IMR-90 (cell line): ENCODE measurements around the gene COX10. TPM values are rescaled to one million over a fixed set of nuclear protein-coding genes. Genes with fewer than 3 reads are reported as not detected.

Experiments
- ATAC-seq: fragments of 200-7000 bp; cut with Tn5 transposase; 2 replicates; pipeline ENCODE4 v1.9.1; 2020; ENCODE audit warnings: low read depth, mild to moderate bottlenecking, moderate library complexity
- BruUV-seq: library from RNA; stranded (reverse); fragments of 400-500 nt; replicated peaks from 2 replicates; lab custom pipeline; 2021; lab: Mats Ljungman, UMichigan
- CTCF ChIA-PET: fragments of 300-600 bp; formaldehyde crosslinking; extraction: SDS; loops from one replicate; lab custom pipeline; 2021; ENCODE audit warnings: antibody characterized with exemption; lab: Yijun Ruan, JAX
- POLR2A ChIA-PET: fragments of 300-600 bp; sonication (Branson Sonifier 250); formaldehyde crosslinking; loops from one replicate; lab custom pipeline; 2022; ENCODE audit warnings: antibody characterized with exemption; ENCODE audit not compliant: unreplicated experiment; lab: Charles Lee
- DNase-seq: peaks from one replicate; pipeline ENCODE4 v3.0.0; 2013
- H2AFZ ChIP-seq: replicated peaks from 2 replicates; pipeline ENCODE3; 2013; ENCODE audit warnings: low read length, mild to moderate bottlenecking; ENCODE audit not compliant: poor library complexity
- H2AK5ac ChIP-seq: 2 replicates; pipeline ENCODE4 v1.6.1; 2013; ENCODE audit warnings: low read depth, low read length, inconsistent platforms
- H2AK9ac ChIP-seq: replicated peaks from 2 replicates; pipeline ENCODE3; 2013; ENCODE audit warnings: mild to moderate bottlenecking, low read depth, low read length, moderate library complexity; ENCODE audit not compliant: poor library complexity
- H2BK120ac ChIP-seq: 2 replicates; pipeline ENCODE4 v1.6.1; 2013; ENCODE audit warnings: low read depth, low read length, inconsistent platforms
- H2BK15ac ChIP-seq: 3 replicates; pipeline ENCODE4 v1.6.1; 2013; ENCODE audit warnings: low read depth, low read length, inconsistent platforms
- H2BK20ac ChIP-seq: 2 replicates; pipeline ENCODE4 v1.6.1; 2013; ENCODE audit warnings: low read depth, mild to moderate bottlenecking, inconsistent platforms, low read length, moderate library complexity
- H2BK5ac ChIP-seq: 2 replicates; pipeline ENCODE4 v1.6.1; 2013; ENCODE audit warnings: mild to moderate bottlenecking, low read depth, low read length, inconsistent platforms; ENCODE audit not compliant: poor library complexity, severe bottlenecking
- H3K14ac ChIP-seq: replicated peaks from 2 replicates; pipeline ENCODE4 v1.6.1; 2013; ENCODE audit warnings: low read depth, low read length, inconsistent platforms
- H3K18ac ChIP-seq: 2 replicates; pipeline ENCODE4 v1.6.1; 2013; ENCODE audit warnings: low read depth, low read length, control low read depth
- H3K23ac ChIP-seq: 2 replicates; pipeline ENCODE4 v1.6.1; 2013; ENCODE audit warnings: low read depth, low read length, inconsistent platforms
- H3K27ac ChIP-seq: 2 replicates; pipeline ENCODE4 v1.5.1; 2013; ENCODE audit warnings: mild to moderate bottlenecking, control low read depth, low read length; ENCODE audit not compliant: insufficient read depth
- H3K27me3 ChIP-seq: 2 replicates; pipeline ENCODE4 v1.6.1; 2013; ENCODE audit warnings: low read length; ENCODE audit not compliant: control insufficient read depth, insufficient read depth
- H3K36me3 ChIP-seq: 2 replicates; pipeline ENCODE4 v1.6.1; 2013; ENCODE audit warnings: low read length, mixed read lengths; ENCODE audit not compliant: control insufficient read depth, insufficient read depth
- H3K4ac ChIP-seq: 2 replicates; pipeline ENCODE4 v1.6.1; 2013; ENCODE audit warnings: low read depth, low read length, inconsistent platforms
- H3K4me1 ChIP-seq: 2 replicates; pipeline ENCODE4 v1.6.1; 2013; ENCODE audit warnings: low read length, mixed read lengths; ENCODE audit not compliant: control insufficient read depth, insufficient read depth
- H3K4me2 ChIP-seq: 2 replicates; pipeline ENCODE4 v1.6.1; 2013; ENCODE audit warnings: low read depth, mild to moderate bottlenecking, control low read depth, low read length, moderate library complexity
- H3K4me3 ChIP-seq: 2 replicates; pipeline ENCODE4 v1.5.1; 2013; ENCODE audit warnings: low read depth, mild to moderate bottlenecking, control low read depth, low read length, moderate library complexity; ENCODE audit not compliant: insufficient read depth
- H3K56ac ChIP-seq: 2 replicates; pipeline ENCODE4 v1.6.1; 2013; ENCODE audit warnings: low read length, inconsistent platforms; ENCODE audit not compliant: insufficient read depth; ENCODE audit errors: extremely low read depth
- H3K79me1 ChIP-seq, 2 experiments: 2 replicates each; pipeline ENCODE4 v1.6.1; 2013; ENCODE audit warnings: low read length in 2 of 2, inconsistent platforms in 1 of 2, low read depth in 1 of 2
- H3K9ac ChIP-seq: 2 replicates; pipeline ENCODE4 v1.6.1; 2013; ENCODE audit warnings: low read depth, low read length, control low read depth
- H3K9me1 ChIP-seq: 2 replicates; pipeline ENCODE4 v1.6.1; 2013; ENCODE audit warnings: low read length, inconsistent platforms; ENCODE audit not compliant: insufficient read depth
- H3K9me3 ChIP-seq: 2 replicates; pipeline ENCODE4 v1.6.1; 2013; ENCODE audit warnings: low read length; ENCODE audit not compliant: control insufficient read depth, insufficient read depth
- H4K20me1 ChIP-seq: 2 replicates; pipeline ENCODE4 v1.6.1; 2013; ENCODE audit warnings: low read length, inconsistent platforms; ENCODE audit not compliant: insufficient read depth
- H4K5ac ChIP-seq: 2 replicates; pipeline ENCODE4 v1.6.1; 2013; ENCODE audit warnings: mild to moderate bottlenecking, low read depth, low read length, control low read depth
- H4K8ac ChIP-seq, 2 experiments: 2 replicates each; pipeline ENCODE4 v1.6.1; 2013; ENCODE audit warnings: low read depth in 2 of 2, low read length in 2 of 2, control low read depth in 1 of 2, inconsistent platforms in 1 of 2
- H4K91ac ChIP-seq: 2 replicates; pipeline ENCODE4 v1.6.1; 2013; ENCODE audit warnings: low read depth, low read length, inconsistent platforms; ENCODE audit not compliant: insufficient read depth
- RCOR1 ChIP-seq: IDR thresholded peaks from 2 replicates; pipeline ENCODE4 v1.6.1; 2012; ENCODE audit warnings: mild to moderate bottlenecking, low read length, improper control_type of control experiment; ENCODE audit not compliant: insufficient replicate concordance
- WGBS, 2 experiments: methylation state at CpG; one replicate each; pipeline versions ENCODE4 v1.1.5 to v1.1.7; 2013; ENCODE audit warnings: missing lambda C conversion rate in 2 of 2; ENCODE audit not compliant: insufficient read length in 1 of 2; ENCODE audit errors: extremely low coverage in 2 of 2; 5-methylcytosine and 5-hydroxymethylcytosine counted together
- dilution Hi-C: fragments of 300-500 bp; cut with HindIII; formaldehyde crosslinking; loops from one replicate; pipeline ENCODE4 v1.14.3; 2018; ENCODE audit warnings: low sequenced_read_pairs; ENCODE audit not compliant: unreplicated experiment
- in situ Hi-C: fragments of 300-500 bp; cut with MboI; formaldehyde crosslinking; loops from 3 replicates; pipeline ENCODE4 v1.14.3; 2019; ENCODE audit warnings: low sequenced_read_pairs, inconsistent platforms, mixed read lengths
- intact Hi-C: fragments of 100-400 bp; cut with micrococcal nuclease; formaldehyde crosslinking; loops from 2 replicates; pipeline ENCODE4 v1.10.0; 2022
- polyA plus RNA-seq, 3 experiments: library from polyadenylated mRNA; depleted of rRNA; stranded (reverse); fragments of >200 nt; gene quantifications; 2 replicates each; pipeline ENCODE4 v1.2.3, GENCODE V29; 2012; ENCODE audit warnings: low replicate concordance in 1 of 3
- total RNA-seq: library from RNA; depleted of rRNA; stranded (reverse); fragments of >200 nt; gene quantifications from 2 replicates; pipeline ENCODE4 v1.2.3, GENCODE V29; 2012

Gene COX10
- total and polyA plus RNA-seq, 2 of the 4 experiments (the other 2 are of a cell fraction) = 15.4 to 16.1 TPM

DNA sequence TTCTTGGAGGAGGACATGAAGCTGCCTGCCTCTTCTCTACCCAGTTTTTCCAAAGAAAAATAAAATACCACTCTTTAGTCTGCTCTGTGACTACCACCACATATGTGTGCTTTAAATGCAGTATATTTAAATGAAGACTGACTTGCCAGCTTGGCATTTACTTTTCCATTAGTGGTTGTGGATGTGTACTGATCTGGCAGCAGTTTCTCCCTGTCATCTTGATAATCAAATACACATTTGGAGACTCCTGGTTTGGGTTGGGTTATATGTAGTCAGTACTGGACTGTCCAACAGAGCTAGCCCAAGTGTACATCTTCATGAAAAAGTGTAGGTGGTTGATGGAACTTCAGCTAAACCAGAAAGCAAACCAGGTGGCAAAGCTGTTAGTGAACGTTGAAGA lies 19.9 kb downstream of the COX10 start:
- CTCF ChIA-PET = interaction anchor here (1.6 kb wide), 1 partner anchor 10 kb away, joined by 3 read pairs; no protein-coding TSS in a partner anchor
- Histone ChIP-seq H3K27me3 (no peaks in the 10 kb centered on the region), H3K27ac (no peak overlapping the region), H2AFZ (no peak overlapping the region), H3K56ac (no peak overlapping the region), H3K4me2 (no peak overlapping the region), H2BK120ac (no peak overlapping the region), H3K14ac (no peak overlapping the region), H4K20me1 (no peaks in the 10 kb centered on the region), H3K4me1 (peaks cover 3% of the 10 kb centered on the region), H3K9ac (no peak overlapping the region), H4K8ac (no peak overlapping the region), H3K9me1 (peaks cover 6% of the 10 kb centered on the region), H3K9me3 (no peaks in the 10 kb centered on the region), H3K79me1 (peaks cover 27 to 35% of the 10 kb centered on the region in 2 experiments), H4K5ac (no peak overlapping the region), H4K91ac (no peak overlapping the region), H2BK5ac (no peak overlapping the region), H3K36me3 (no peaks in the 10 kb centered on the region), H3K23ac (no peak overlapping the region), H2AK9ac (no peak overlapping the region), H3K4ac (no peak overlapping the region), H3K4me3 (no peak overlapping the region), H2BK20ac (no peak overlapping the region), H2AK5ac (no peak overlapping the region), H2BK15ac (no peak overlapping the region), H3K18ac (no peak overlapping the region)
- ATAC-seq (no peak), DNase-seq (peak; percentile 25)
- in situ Hi-C loops = no loop called here
- BruUV-seq = no TSS peak
- intact Hi-C loops = no loop called here
- POLR2A ChIA-PET = no interaction called here
- dilution Hi-C loops = no loop called here
- no CpG with 5 or more reads among the region's 1 CpG for WGBS, 2 experiments
- no peak for TF ChIP-seq RCOR1
